Panc1 (cell line): ENCODE data around the gene NAP1L5. TPM values are rescaled to one million over a fixed set of nuclear protein-coding genes. Genes with fewer than 3 reads are reported as not detected.

ENCODE experiments used
- ATAC-seq: fragments of 200-7000 bp; cut with Tn5 transposase; 2 replicates; pipeline ENCODE4 v1.9.1; 2020; ENCODE audit warnings: mild to moderate bottlenecking, moderate library complexity
- BruUV-seq: library from RNA; stranded (reverse); fragments of 400-500 nt; replicated peaks from 2 replicates; lab custom pipeline; 2021; lab: Mats Ljungman, UMichigan
- CTCF ChIA-PET: fragments of 300-600 bp; sonication (Branson Sonifier 250); formaldehyde crosslinking; loops from one replicate; lab custom pipeline; 2022; ENCODE audit warnings: antibody characterized with exemption; lab: Charles Lee
- POLR2A ChIA-PET: fragments of 300-600 bp; sonication (Branson Sonifier 250); formaldehyde crosslinking; loops from one replicate; lab custom pipeline; 2022; ENCODE audit warnings: antibody characterized with exemption; lab: Charles Lee
- DNase-seq: peaks from one replicate; pipeline ENCODE4 v3.0.0-alpha.2; 2010; ENCODE audit warnings: low read depth, low spot score
- H3K27ac ChIP-seq: 2 replicates; pipeline ENCODE4 v1.5.1; 2011; ENCODE audit warnings: mild to moderate bottlenecking, low read length, inconsistent platforms
- H3K27me3 ChIP-seq: fragments of 200-500 bp; sonication (Bioruptor generic); 2 replicates; pipeline ENCODE4 v1.6.0; 2014; ENCODE audit warnings: low read length, inconsistent platforms; ENCODE audit not compliant: control insufficient read depth, insufficient read depth
- H3K36me3 ChIP-seq: fragments of 200-500 bp; sonication (Bioruptor generic); 2 replicates; pipeline ENCODE4 v1.5.1; 2014; ENCODE audit warnings: inconsistent platforms, mild to moderate bottlenecking, low read length, moderate library complexity; ENCODE audit not compliant: control insufficient read depth, insufficient read depth
- H3K4me1 ChIP-seq: 2 replicates; pipeline ENCODE4 v1.5.1; 2011; ENCODE audit warnings: inconsistent platforms, mild to moderate bottlenecking, low read length, moderate library complexity; ENCODE audit not compliant: control insufficient read depth, insufficient read depth
- H3K4me3 ChIP-seq, 2 experiments: 2 replicates each; pipeline ENCODE4 v1.5.1; 2011 to 2012; ENCODE audit warnings: low read depth in 2 of 2, low read length in 2 of 2, mild to moderate bottlenecking in 2 of 2, inconsistent platforms in 1 of 2, moderate library complexity in 1 of 2
- H3K9me3 ChIP-seq: fragments of 200-500 bp; sonication (Bioruptor generic); 2 replicates; pipeline ENCODE4 v1.5.1; 2014; ENCODE audit warnings: low read depth, mild to moderate bottlenecking, inconsistent platforms, low read length, moderate library complexity; ENCODE audit not compliant: control insufficient read depth, insufficient read depth
- CTCF ChIP-seq: fragments of 450-650 bp; IDR thresholded peaks from 2 replicates; pipeline ENCODE4 v1.5.1; 2017; ENCODE audit warnings: mild to moderate bottlenecking
- POLR2AphosphoS5 ChIP-seq: IDR thresholded peaks from 2 replicates; pipeline ENCODE4 v1.6.1; 2012; ENCODE audit warnings: mild to moderate bottlenecking, low read depth, low read length, moderate library complexity
- REST ChIP-seq, 2 experiments: IDR thresholded peaks; 2 replicates each; pipeline ENCODE4 v1.6.1; 2011 to 2012; ENCODE audit warnings: low read depth in 2 of 2, control low read depth in 1 of 2, low read length in 1 of 2, mild to moderate bottlenecking in 1 of 2, moderate library complexity in 1 of 2; ENCODE audit not compliant: insufficient read depth in 1 of 2
- SIN3A ChIP-seq: IDR thresholded peaks from 2 replicates; pipeline ENCODE4 v1.6.1; 2012; ENCODE audit warnings: low read depth, mild to moderate bottlenecking, low read length, moderate library complexity, borderline replicate concordance; ENCODE audit not compliant: insufficient read depth
- TCF7L2 ChIP-seq: IDR thresholded peaks from 2 replicates; pipeline ENCODE4 v1.6.1; 2011; ENCODE audit warnings: mild to moderate bottlenecking, low read depth, low read length, inconsistent platforms
- in situ Hi-C: cut with HindIII; loops from 2 replicates; pipeline ENCODE4 v1.10.0; 2016; ENCODE audit warnings: low sequenced_read_pairs, low pct_unique_long_range_greater_than_20kb
- intact Hi-C: fragments of 100-400 bp; cut with micrococcal nuclease; formaldehyde crosslinking; loops from one replicate; pipeline ENCODE4 v1.10.0; 2022; ENCODE audit not compliant: unreplicated experiment
- total RNA-seq: library from RNA; stranded (reverse); gene quantifications from one replicate; pipeline ENCODE4 v1.2.1, GENCODE V29; 2021; ENCODE audit not compliant: unreplicated experiment

Gene NAP1L5
- total RNA-seq, 1 experiment from 2014 or later: 0.67 TPM

GRCh38 chr4:88690355-88690754 is 7.3 kb downstream of the NAP1L5 start:
- ChIA-PET CTCF (no interaction called here), POLR2A (no interaction called here)
- TF ChIP-seq POLR2AphosphoS5: no peak
- no peak for DNase-seq
- no peak for ATAC-seq
- intact Hi-C loops: no loop called here
- in situ Hi-C loops: no loop called here
- H3K27me3 ChIP-seq: no peaks in the 10 kb centered on the region
- H3K27ac ChIP-seq: no peak overlapping the region
- H3K4me3 ChIP-seq: no peak overlapping the region
- no peaks in the 10 kb centered on the region for H3K9me3 ChIP-seq
- no peaks in the 10 kb centered on the region for H3K4me1 ChIP-seq
- no TSS peak for BruUV-seq
- no peaks in the 10 kb centered on the region for H3K36me3 ChIP-seq

- in situ Hi-C loops: no loop called here
- H3K36me3 ChIP-seq: no peaks in the 10 kb centered on the region
- CTCF ChIA-PET: no interaction called here
Observed at GRCh38 chr4:88681209-88681608, 16.4 kb downstream of the NAP1L5 start.

DNA sequence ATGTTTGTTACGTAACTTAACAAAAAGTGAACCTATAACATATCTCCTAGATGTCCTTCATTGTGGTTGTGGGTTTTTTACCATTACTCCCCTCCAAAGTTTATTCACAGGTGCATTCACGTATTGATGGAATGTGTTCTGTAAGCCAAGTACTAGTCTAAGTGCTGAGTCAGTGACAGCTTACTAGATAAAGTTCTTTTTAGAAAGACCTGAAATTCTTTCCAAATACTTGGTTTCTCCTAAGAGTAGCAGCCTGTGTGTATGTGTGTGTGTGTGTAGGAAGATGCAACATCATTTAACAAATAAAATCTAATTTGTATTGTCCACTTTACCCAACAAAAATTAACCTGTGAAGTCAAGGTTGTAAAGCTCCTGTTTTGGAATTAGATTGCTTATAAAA is 22.1 kb downstream of the NAP1L5 start:
- in situ Hi-C loops: no loop called here
- H3K4me3 ChIP-seq: no peak overlapping the region
- no peaks in the 10 kb centered on the region for H3K27me3 ChIP-seq
- H3K36me3 ChIP-seq: no peaks in the 10 kb centered on the region
- H3K27ac ChIP-seq: no peak overlapping the region
- no TSS peak for BruUV-seq
- POLR2A ChIA-PET: no interaction called here
- no peaks in the 10 kb centered on the region for H3K9me3 ChIP-seq
- DNase-seq (no peak), ATAC-seq (no peak)
- no peaks in the 10 kb centered on the region for H3K4me1 ChIP-seq
- no peak for TF ChIP-seq CTCF
- TF ChIP-seq REST (IDR thresholded peaks at IDR 0.05; ENCODE audit: insufficient read depth in 1 of 2, low read depth in 2 of 2, low read length in 1 of 2): no peak
- no peak for TF ChIP-seq POLR2AphosphoS5
- no peak for TF ChIP-seq SIN3A
- TF ChIP-seq TCF7L2: no peak
- CTCF ChIA-PET: no interaction called here
- intact Hi-C loops: no loop called here

More at GRCh38 chr4:88681209-88681608, 16.4 kb downstream of the NAP1L5 start:
- no peaks in the 10 kb centered on the region for H3K4me1 ChIP-seq
- intact Hi-C loops: no loop called here
- POLR2A ChIA-PET: interaction anchor here (0.5 kb wide), 1 partner anchor 136 kb away, joined by 6 read pairs; no protein-coding TSS in a partner anchor
- no peak for TF ChIP-seq TCF7L2
- no peak for TF ChIP-seq REST (IDR thresholded peaks at IDR 0.05; ENCODE audit: insufficient read depth in 1 of 2, low read depth in 2 of 2, low read length in 1 of 2)
- TF ChIP-seq POLR2AphosphoS5: no peak
- no peaks in the 10 kb centered on the region for H3K27me3 ChIP-seq
- DNase-seq (no peak), ATAC-seq (no peak)
- BruUV-seq: no TSS peak
- no peak overlapping the region for H3K27ac ChIP-seq
- H3K4me3 ChIP-seq: no peak overlapping the region
- no peaks in the 10 kb centered on the region for H3K9me3 ChIP-seq
